ENCODE data around the gene DAPK2.

Gene DAPK2

DNA sequence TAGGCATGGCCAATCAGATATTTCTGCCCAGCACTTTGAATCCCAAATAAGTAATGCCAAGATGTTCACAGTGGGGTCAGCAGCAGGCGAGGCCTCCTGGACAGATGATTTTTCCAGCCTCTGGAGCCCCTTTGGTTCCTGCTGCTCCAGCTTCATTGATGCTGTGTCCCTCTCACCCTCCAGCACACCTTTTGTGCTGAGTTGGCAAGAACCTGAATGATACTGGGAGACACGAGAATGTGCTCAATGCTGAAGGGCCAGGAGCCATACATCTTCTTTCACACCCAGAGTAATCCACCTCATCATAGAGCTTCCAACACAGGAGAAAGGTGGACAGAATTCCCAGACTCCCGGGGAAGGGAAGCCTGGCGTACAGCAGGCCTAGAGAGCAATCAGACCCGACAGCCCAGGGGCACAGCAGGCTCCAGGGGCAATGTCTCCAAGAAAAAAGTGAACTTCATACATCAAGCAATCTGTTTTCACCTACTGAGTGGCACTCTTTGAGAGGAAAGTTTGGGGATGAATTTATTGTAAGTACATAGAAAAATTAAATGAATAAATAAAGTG is 6.7 kb upstream of the DAPK2 start:
- no peak for DNase-seq

DNA sequence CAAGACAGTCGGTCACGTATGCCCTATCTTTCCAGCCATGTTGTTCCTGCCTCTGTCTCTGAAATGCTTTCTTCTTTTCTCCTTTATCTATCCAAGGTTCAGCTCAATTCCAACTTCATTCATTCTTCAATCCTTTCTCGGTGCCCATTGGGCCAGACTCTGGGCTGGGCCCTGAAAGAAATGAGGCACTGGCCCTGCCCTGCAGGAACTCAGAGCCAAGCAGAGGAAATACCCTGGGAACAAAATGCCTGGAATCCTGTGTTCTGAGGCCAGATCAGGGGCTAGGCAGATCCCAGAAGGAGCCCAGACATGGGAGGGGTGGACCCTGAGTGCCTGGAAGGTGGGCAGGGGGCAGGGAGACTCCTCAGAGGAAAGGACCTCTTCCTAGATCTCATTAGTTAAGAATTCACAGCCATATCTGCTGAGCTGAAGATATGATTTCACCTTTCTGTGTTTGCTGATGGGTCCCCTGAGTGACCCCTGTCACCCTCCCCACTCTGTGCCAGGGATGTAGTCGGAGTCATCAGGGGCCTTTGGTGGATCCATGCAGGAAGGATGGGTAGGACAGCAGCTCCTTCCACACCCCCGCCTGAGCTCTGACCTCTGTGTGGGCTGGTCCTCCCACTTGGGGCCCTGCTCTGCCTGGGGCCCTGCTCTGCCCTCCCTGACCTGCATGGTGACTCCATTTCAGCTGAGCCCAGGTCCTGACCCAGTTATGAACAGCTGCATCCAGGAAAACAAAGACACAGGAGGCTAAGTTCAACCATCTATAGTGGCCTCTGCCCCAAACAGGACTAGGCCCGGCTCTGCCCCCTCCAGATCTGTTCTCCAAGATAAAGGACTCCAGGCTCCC is 5.3 kb upstream of the DAPK2 start:
- no peak for DNase-seq

DNA sequence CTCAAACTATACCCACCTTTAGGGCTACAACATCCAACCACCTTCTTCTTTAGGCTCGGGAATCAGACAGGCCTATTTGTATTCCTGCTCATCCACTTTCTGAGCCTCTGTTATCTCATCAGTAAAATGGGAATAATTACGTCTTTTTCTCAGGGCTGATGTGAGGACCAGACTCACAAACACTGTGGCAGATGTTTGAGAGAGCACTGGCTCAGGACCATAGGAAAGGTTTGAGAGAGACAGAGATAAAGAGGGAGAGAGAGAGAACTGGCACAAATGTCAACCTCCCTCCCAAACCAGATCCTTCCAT is 4.8 kb upstream of the DAPK2 start:
- DNase-seq: no peak

DNA sequence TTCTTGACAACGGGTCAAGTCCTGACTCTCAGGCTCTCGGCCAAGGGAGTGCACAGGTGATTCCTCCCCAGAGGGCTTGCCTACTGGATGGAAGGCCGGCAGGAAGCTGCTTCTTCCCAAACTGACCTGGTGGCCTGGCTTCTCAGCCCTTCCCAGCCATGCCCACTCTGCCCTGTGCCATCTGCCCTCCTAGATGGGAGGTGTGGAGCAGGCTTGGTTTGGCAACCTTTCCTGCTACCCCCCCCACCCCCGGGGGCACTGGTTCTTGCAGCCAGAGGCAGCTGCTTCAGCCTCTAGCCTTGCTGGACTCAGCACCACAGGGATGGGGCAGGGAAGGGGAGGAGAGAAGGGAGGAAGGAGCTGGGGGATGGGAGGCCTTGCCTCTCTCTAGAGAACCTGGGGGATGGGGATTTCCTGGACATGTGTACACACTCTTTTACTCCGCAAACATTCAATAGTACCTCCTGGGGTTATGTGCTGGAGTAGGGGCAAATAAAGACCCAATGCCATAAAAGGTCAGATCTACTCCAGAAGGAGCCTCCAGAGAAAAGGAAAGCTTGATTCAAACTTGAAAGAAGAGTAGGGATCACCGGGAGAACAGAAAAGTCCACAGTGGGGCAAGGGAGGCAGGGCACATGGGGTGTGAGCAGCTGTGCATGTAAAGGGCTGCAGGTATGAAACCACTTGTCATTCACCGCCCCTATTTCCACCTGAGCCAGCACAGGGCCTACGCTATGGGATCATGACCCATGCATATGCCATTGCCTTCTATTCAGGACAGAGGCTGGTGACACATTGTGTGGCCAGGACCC is 4.2 kb upstream of the DAPK2 start:
- DNase-seq: no peak

DNA sequence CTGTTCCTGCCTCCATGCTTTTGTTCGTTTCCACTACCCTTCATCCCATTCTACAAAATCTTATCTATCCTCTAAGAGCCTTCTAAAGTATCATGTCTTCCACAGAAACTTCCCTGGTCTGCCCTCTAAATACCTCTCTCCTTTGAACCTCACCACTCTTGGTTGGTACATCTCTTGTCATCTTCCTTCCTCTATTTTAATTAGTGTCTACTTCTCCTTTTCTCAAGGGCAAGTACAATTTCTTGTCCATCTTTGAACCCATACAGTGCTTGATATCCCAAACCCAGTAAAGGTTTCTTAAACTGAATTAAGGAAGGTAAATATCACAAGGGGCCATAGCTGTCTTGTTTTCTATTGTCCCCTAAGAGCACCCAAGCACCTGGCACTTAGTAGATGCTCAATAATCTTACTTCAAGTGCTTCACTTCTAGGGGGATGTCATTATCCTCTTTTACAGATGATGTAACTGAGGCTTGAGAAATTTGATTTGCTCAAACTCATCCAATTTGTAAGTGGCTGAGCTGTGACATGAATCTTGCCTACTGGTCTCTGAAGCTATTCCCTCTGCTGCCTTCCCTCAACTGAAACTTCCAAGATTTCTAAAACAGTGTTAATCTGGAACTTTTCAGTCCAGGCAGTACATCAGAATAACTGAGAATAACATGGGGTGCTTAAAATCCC is 2.6 kb upstream of the DAPK2 start:
- no peak for DNase-seq

DNA sequence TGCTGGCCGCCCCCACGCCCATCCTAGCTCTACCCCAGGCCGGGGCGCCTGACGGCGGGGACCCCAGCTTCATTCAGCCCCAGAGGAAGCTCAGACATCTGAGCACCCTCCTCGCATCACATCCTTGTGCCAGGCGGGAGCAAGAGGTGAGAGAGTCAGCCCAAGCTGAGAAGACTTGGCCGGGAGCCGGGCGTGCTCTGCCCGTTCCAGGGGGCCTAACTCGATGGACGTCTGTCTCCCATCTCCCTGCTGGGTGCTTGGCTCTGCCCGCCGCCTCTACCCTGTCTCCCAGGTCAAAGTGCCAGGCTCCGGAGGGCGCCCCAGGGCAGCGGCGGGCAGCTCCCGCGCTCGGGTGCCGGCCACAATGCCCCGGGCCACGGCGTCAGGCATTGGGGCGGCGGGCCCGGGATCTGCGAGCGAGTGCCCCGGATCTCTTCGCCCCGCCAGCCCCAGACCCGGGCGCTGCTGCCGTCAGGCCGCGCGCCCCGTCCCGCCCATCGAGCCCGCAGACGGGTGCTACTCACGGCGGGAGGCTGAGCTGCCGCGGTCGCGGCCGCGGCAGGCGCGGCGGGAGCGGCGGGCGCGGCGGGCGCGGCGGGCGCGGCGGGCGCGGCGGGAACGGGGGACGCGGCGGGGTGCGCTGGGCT is 388 bp downstream of the DAPK2 start:
- DNase-seq: no peak

DNA sequence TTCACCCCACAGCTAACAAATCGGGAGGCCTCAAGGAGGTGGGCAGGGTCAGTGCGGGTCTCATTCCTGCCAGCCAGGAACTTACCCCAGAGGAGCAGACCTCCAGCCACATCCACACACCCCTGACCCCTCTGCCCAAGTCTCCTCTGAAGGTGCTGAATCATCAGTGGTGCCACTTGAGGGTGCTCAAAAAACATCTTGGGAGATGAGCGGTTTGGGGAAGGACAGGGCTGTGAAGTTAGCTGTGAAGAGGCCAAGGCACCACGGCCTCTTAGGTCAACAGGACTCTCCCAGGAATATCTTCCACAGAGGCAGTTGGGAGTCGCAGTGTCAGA is 1.2 kb downstream of the DAPK2 start:
- DNase-seq: no peak

DNA sequence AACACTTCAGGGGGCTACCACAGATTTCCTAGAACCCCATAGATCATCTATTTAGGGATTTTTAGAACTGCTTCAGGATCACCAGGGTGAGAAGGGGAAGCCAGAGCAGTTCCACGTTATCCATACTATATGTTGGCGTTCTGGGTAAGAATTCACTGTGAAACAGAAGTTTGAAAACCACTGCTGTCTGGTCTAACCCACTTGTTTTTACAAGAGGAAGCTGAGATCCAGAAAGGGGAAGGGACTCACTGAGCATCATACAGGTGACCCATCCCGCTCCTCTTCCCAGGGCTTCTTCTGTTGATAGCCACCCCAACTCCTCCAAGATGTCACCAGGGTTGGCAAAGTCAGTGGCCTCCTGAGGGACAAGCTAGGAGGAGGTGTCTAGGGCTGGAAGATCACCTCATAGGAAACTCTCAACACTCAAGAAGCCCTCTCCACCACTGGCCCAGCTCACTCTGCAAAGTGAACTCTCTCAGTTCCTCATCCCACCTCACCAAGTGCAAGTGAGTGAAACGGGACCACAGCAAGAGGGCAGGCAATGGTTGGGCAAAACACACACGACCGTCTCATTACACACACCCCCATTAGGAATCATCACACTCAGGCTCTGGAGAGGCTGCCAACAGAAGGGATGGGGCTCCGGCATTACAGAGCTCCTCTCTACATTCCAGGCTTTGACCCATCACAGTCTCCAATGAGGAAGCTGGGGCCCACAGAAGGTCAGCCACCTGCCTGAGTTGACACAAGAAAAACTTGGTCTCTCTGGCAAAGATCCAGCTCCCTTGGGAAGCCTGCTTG is 1.8 kb downstream of the DAPK2 start:
- no peak for DNase-seq

DNA sequence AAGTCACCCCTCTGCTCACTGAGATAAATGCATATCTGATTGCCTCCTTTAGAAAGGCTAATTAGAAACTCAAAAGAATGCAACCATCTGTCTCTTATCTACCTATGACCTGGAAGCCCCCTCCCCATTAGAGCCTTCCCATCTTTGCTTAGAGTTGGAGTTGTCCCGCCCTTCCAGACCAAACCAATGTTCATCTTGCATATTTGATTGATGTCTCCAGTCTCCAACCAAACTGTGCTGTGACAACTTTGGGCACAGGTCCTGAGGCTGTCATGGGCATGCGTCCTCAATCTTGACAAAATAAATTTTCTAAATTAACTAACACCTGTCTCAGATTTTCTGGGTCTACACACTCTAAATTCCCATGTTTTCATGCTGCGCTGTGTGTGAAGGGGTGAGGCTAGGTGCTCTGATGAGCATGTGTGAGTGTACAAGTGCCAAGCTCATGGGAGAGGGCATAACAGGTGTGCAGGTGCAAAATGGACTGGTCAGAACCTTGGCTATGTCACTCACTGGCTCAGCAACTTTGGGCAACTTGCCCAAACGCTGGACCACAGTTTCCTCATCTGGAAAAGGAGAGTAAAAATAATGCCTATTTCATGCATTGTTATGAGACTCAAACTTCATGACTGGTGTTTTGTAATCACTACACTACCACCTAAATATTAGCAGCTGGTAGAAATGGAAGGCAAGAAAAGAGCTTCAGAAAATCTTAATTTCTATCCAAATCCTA is 7.2 kb downstream of the DAPK2 start:
- DNase-seq: no peak

DNA sequence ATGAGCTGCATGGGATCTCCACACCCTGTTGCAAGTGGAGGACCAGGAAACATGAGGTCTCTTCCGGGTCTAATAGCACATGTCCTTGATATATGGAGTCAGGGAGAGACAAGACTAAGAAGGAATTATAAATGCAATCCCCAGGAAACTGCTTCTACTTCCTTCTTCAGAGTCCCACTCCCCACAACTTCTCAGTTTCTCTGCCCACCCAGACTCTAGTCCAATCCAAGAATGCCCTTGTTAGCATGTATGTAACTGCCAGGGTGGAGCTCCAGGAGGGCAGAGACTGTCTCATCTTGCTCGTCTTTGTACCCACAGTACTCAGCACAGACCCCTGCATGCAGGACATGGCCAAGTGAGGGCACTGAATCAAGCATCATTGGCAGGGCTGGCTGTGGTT is 8.3 kb downstream of the DAPK2 start:
- no peak for DNase-seq

DNA sequence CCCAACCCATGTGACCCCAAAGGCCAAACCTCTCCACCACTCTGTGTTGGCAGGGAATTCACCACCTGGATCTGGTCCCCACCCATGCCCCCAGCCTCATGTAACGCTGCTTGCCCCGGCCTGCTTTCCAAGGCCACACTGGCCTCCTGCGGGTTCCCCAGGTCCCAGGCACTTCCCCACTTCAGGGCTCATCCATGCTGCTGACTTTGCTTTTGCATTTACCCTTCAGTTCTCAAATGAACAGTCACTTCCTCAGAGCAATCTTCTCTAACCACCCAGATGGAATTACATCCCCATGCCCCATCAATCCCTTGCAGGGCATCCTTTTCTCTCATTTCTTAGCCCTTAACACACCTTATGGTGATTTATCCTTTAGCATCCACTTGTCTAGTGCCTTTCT is 9.2 kb downstream of the DAPK2 start:
- DNase-seq: no peak

DNA sequence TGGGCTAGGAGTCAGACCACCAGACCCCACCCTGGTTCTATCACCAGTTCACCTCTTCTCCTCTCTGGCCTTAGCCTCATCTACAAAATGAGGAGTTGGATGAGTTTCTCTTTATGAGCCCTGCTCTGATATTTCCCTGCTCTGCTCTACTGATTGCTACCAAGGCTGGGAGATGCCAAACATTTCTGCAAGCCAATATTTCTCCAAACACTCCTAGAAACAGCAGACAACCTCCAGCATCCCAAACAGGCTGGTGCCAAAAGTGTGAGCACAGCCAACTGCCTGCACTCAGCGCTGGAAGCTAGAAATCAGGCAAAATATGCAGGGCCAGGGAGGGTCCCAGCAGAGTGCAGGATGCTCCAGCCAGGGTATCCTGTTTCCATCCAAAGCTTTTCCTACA is 10.8 kb downstream of the DAPK2 start:
- no peak for DNase-seq

DNA sequence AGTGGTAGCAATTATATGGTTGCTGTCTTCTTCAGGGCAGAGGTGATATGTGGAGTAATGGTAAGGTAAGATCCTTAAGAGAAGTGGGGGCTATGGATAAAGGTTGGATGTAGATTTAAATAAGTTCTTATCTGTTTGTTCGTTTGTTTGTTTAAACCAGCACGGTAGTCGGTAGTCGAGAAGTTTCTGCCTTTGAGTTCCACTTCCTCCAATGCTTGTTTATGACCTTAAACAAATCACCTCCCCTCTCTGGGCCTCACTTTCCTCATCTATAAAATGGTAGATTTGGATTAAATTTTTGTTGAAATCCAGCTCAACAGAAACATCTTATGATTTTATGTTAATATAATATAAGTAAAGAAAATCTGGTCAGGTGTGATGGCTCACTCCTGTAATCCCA is 11.8 kb downstream of the DAPK2 start:
- no peak for DNase-seq

DNA sequence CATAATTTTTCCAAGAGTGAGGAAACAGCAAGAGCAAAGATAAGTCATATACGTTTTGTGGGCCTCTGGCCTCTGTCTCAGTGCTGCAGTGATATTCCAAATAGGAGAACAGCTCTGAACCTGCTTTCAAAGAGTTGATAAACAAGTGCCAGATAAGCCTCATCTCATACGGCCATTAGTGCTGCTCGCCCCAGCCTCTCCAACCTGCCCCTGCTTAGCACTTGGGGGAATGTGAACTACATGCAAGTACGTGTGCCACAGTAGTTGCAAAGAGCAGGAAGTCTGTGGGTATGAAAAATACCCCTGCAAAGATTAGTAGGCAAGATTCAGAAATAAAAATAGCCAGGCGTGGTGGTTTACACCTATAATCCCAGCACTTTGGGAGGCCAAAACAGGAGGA is 14.0 kb downstream of the DAPK2 start:
- no peak for DNase-seq

DNA sequence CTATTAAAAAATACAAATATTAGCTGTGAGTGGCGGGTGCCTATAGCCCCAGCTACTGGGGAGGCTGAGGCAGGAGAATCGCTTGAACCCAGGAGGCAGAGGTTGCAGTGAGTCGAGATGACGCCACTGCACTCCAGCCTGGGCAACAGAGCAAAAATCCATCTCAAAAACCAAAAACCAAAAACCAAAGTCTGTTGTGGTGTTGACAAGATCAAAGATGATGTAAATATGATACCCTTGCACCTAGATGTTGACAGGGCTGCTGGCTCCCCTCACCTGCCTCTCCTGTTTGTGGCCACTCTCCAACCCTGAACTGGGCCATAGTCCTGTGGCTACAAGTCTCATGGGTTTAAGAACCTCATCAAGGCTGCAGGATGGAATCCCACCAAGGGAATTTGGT is 16.2 kb downstream of the DAPK2 start:
- no peak for DNase-seq

DNA sequence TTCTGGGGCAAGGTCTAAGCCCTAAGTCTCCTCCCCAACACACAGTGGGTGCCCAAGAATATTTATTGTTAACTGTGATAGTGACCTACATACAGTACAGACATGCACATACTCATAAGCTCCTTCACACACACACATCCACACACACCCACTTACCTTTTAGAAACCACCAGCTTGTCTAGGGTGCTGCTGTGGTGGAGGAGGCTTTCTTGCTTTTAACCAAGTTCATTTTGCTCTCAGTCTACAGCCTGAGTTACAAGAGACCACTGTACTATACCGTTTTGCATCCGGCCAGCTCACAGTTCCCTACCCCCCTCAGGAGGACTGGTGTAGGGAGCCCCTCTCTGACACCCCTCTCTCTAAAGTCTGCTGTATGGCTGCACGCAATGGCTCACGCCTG is 16.7 kb downstream of the DAPK2 start:
- no peak for DNase-seq

DNA sequence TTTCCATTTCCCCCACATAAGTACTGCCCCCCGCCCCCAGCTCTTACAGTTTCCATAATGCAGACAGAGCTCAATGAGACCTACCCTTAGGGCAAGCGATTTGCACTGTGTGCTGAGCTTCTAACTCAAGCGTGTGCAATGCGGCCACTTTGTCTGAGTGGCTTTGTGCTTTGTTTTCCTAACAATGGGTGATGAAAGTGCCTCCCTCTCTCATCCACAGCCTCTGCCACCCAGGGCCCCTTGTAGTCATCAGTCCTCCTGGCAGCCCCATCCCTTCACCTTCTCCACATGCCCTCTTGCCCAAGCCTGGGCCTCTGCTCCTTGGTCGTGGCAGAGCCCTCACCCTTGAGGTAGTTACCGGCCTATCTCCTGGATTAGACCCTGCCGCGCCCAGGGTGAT is 17.2 kb downstream of the DAPK2 start:
- no peak for DNase-seq

DNA sequence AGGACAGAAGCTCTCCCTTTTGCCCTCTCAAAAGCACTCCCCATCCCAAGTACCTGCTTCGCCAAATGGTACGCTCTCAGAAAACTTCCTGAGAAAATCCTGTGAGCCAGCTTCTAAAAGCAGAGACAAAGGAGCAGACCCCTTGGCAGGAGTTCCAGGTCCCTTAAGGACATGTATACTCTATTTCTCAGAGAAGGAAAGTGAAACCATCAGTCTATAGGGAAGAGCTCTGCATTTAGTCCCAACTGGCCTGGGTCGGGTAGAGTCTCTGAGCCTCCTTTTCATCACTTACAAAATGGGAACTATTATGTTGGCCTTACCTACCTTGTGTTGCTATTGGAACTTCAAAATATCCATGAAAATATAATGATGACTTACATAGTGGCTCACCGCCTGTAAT is 19.7 kb downstream of the DAPK2 start:
- no peak for DNase-seq

DNA sequence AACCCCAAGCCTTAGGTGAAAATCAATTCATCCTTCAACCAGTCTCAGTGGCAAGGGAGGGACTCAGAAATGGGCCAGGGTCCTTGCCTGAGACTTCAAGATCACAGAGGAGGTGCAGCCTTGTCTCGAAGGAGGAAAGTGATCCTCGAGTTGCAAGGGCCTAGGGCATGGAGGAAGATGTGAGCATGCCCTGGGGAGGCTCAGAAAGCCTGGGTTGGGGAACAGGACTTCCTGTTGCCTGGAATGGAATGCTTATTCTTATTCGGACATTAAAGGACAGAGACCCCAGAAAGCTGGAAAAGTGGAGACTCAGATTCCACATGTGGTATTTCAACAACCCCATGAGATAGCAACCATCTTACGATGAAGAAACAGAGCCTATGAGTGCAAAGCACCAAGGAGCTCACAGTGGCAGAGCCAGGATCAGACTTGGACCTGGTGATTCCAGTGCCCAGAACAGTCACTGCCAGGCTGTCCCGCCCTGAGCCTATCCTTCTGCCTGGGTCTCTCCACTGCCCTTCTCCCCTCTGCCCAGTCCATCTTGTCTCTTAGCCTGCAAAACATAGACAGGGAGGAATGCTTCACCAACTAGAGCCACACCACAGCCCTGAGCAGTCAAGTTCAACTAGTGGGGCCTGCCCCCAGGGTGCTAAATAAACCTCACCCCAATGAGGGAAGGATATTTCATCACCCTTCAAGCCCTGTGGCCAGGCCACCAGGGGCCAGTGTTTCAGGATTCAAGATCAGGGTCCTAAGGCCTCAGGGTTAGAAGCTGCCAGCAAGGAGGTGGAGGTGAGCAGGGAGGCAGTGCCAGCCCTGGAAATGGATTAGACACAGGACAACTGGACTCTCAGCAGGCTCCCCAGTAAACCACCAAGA is 21.9 kb downstream of the DAPK2 start:
- no peak for DNase-seq

DNA sequence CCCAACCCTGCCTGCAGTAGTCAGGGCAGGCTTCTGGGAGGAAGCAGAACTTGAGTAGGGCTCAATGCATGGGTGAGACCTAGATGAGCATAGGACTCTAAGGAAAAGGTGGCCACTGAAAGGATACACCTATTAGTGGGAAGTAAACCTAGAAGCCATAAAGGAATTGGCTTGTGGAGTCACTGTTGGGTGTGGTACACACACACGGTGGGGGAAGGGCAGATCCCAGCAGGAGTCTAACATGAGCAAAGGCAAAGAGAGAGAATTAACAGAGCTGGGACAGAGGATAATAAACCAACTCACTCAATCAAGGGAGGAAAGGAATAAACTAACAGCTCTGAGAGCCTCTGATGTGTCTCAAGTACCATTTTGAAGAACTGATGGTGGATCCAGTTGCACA is 23.1 kb downstream of the DAPK2 start:
- no peak for DNase-seq

DNA sequence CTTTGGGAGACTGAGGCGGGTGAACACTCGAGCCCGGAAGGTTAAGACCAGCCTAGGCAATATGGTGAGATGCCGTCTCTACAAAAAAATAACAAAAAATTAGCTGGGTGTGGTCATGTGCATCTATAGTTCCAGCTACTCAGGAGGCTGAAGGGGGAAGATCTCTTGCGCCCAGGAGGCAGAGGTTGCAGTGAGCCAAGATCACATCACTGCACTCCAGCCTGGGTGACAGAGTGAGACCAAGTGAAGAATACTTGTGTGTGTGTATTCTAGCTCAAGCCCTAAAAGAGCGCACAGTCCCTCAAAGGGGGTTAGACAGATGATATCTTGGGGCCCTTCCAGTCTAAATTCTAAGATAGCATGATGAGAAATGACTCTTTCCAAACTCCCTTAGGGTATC is 23.7 kb downstream of the DAPK2 start:
- no peak for DNase-seq
